DOHH2 (cell line): ENCODE measurements around the gene NTF4.
A peak's percentile ranks its signal among the peaks of the same experiment; 100 is the strongest.
"Not testable (repeated sequence)": the region's sequence is repeated elsewhere in the genome, so short reads cannot be mapped to it uniquely, and the experiment has no call there.

Experiments
- EZH2phosphoT487 ChIP-seq: fragments of 200-600 bp; sonication (generic); IDR thresholded peaks from 2 replicates; pipeline ENCODE4 v1.6.1; 2017; ENCODE audit warnings: borderline replicate concordance, mild to moderate bottlenecking, antibody characterized with exemption, low read length, moderate library complexity, mixed read lengths
- TF ChIP-seq, protein P1 (sequence below): fragments of 200-600 bp; sonication (generic); IDR thresholded peaks from one replicate; pipeline ENCODE4 v1.5.1; 2014; ENCODE audit warnings: antibody characterized with exemption, mild to moderate bottlenecking, low read depth, low read length; ENCODE audit not compliant: poor library complexity, severe bottlenecking

GRCh38 chr19:49036815-49037214, 27.8 kb downstream of the NTF4 start, which contains the start of gene CGB1:
- TF ChIP-seq, protein P1, sequence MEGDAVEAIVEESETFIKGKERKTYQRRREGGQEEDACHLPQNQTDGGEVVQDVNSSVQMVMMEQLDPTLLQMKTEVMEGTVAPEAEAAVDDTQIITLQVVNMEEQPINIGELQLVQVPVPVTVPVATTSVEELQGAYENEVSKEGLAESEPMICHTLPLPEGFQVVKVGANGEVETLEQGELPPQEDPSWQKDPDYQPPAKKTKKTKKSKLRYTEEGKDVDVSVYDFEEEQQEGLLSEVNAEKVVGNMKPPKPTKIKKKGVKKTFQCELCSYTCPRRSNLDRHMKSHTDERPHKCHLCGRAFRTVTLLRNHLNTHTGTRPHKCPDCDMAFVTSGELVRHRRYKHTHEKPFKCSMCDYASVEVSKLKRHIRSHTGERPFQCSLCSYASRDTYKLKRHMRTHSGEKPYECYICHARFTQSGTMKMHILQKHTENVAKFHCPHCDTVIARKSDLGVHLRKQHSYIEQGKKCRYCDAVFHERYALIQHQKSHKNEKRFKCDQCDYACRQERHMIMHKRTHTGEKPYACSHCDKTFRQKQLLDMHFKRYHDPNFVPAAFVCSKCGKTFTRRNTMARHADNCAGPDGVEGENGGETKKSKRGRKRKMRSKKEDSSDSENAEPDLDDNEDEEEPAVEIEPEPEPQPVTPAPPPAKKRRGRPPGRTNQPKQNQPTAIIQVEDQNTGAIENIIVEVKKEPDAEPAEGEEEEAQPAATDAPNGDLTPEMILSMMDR, result peak; percentile 75
- not testable (repeated sequence) for TF ChIP-seq EZH2phosphoT487
